Fibroblast of skin of right biceps (primary cell): ENCODE measurements around the gene UBE2QL1.
"Not testable (repeated sequence)": the region's sequence is repeated elsewhere in the genome, so short reads cannot be mapped to it uniquely, and the experiment has no call there.

Experiments used
- DNase-seq: peaks from one replicate; pipeline ENCODE4 v3.0.0-alpha.2; 2013

The UBE2QL1 gene

GRCh38 chr5:6501701-6502100 is 53.0 kb downstream of the UBE2QL1 start:
- DNase-seq: no peak

DNA sequence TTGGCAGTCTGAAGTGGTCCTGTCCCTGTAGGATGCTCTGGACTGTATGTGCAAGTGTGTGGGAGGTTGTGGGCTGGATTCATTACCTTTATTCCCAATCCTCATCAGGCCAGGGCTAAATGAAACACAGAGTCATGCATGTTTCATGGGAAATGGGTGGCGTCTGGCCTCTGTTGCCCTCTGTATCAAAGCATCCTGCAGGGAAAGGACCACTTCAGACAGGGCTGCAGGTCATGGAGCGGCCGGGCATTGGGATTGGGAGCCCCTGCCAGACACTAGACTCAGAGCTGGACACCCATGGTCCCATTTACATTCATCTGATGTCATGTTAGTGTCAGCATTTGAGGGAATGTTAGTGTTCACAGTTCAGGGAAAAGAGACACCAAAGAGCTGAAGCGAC is 53.8 kb downstream of the UBE2QL1 start:
- DNase-seq: no peak

GRCh38 chr5:6503342-6503741 is 54.7 kb downstream of the UBE2QL1 start:
- no peak for DNase-seq

DNA sequence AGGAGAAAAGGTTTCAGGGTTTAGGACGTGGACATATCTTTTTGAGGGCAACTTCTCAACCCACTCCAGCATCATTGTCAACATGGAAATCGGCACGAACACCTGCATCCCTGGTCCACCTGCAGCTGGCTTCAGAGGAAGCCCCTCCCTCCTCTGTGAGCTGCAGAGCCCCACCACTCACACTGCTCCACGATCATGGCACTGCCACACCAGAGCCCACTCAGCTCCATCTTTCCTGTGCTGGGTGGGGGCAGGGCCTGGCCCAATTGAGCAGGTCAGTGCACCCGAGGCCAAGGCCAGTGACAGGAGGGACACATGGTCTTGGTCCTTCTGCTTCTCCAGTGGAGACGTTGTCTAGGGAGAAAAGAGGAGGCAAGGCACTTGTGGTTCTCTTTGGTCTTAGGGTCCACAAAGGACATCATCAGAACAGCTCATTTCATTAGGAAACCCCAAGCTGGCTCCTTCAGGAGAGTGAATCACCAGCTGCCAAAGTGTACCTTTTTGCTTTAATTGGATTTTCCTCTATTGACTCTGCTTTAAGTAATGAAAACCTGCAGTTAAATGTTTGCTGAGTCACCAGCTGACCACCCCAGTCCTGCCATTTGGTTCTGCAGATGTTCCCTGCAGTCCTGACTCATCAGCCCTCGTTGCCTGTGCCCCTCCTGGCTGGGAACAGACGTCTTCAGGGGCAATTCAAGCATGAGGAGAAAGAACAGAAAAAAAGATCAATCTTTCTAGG is 56.2 kb downstream of the UBE2QL1 start:
- DNase-seq: peak; percentile 63

GRCh38 chr5:6505416-6505755 is 56.7 kb downstream of the UBE2QL1 start:
- no peak for DNase-seq

DNA sequence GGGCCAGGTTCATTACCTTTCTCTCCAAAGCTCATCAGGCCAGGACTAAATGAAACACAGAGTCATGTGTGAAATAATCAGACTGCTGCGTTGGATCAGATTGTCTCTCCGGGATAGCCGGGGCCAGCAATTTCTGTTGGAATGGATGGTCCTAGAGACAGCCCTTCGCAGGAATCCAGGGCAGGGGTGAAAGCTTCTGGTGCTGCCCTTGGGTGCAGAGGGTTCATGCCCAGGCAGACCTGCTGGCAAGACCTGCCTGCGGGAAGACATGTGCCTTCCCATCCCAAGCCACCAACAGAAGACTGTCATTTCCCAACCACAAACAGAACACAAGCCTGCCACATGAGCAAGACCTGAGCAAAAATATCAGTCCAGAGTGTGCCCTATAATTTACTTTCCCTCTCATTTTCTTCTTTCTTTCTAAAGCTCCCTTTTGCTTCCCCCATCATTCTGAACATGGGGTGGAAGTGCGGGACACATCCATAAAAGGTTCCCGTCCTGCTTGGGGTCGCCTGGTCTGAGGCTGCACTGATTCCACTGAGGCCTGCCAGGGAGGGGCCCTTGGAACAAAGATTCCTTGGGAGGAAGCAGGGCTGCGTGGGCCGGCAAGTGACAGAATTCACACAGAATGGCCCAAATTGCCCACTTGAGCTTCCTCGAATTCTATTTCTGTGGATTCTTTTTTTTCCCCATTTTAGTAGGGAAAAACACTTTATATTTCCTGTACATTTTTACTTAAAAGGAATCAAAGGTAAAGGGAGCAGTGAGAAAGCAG is 57.3 kb downstream of the UBE2QL1 start:
- DNase-seq: no peak

DNA sequence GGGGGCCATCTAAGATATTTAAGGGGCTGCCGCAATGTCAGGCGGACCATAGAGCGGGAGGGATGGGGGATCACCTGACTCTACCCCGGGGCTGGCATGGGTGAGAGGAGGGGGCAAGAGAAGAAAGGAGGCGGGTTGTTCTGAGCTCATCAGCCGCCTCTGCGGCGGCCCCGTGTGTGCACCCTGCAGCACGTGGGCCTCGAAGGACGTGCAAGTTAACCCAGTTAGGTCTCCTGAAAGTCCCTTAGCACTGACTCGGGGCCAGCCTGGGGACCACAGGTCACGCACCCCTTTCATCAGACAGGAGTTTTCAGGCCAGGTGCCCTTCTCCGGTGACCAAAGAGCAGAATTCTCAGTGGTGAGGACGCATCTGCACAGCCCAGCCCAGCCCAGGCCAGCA is 58.0 kb downstream of the UBE2QL1 start:
- DNase-seq: no peak

GRCh38 chr5:6508931-6509330 is 60.3 kb downstream of the UBE2QL1 start:
- no peak for DNase-seq

- DNase-seq: no peak
Observed at GRCh38 chr5:6510132-6510531, 61.5 kb downstream of the UBE2QL1 start.

GRCh38 chr5:6510973-6511372 is 62.3 kb downstream of the UBE2QL1 start:
- no peak for DNase-seq

DNA sequence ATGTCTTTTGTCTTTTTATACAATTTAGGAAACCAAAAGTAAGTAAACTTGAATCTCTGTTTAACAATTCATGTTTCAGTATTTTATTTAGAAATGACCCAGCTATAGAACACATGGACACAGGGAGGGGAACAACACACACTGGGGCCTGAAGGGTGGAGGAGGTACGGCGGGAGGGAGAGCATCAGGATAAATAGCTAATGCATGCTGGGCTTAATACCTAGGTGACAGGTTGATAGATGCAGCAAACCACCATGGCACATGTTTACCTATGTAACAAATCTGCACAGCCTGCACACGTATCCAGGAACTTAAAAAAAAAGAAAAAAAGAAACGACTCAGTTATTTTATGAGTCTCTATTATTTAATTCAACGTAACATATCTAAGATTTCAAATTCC is 67.2 kb downstream of the UBE2QL1 start:
- DNase-seq: not testable (repeated sequence)

GRCh38 chr5:6516823-6517222 is 68.2 kb downstream of the UBE2QL1 start:
- DNase-seq: no peak

GRCh38 chr5:6517510-6517909 is 68.9 kb downstream of the UBE2QL1 start:
- no peak for DNase-seq

DNA sequence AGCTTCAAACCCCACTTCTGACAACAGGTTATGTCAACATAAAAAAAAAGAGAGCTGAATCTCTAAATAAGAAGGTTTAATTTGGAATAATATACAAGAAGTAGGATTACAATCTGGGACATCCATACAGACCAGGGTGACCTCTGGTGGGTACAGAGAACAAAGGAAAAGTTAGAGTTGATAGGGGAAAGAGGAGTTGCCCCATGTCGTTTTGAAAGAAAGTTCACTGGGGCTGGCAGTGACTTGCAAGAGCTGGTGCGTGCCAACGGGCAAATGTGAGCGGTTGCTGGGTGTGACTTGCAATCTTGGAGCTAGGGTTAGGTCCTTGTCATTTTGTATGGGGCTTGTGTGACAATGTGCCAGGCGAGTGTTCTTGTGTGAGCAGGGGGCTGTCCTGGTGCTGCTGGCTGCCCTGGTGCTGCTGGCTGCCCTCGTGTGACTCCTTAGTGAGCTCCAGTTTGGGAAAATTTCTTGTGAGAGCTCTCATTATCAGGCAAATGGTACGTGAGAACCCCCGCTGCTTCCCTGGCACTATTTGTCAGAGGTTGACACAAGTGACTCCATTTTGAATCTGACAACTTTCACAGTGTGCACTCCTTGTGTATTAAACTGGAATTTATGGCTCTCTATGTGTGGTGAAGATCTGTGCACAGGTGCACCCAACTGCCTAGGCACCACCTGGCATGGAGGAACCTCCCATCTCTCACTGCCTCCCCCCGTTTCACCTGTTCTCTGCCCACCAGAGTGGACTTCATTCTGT is 69.8 kb downstream of the UBE2QL1 start:
- DNase-seq: no peak

- DNase-seq: no peak
Observed at GRCh38 chr5:6520201-6520600, 71.5 kb downstream of the UBE2QL1 start.

DNA sequence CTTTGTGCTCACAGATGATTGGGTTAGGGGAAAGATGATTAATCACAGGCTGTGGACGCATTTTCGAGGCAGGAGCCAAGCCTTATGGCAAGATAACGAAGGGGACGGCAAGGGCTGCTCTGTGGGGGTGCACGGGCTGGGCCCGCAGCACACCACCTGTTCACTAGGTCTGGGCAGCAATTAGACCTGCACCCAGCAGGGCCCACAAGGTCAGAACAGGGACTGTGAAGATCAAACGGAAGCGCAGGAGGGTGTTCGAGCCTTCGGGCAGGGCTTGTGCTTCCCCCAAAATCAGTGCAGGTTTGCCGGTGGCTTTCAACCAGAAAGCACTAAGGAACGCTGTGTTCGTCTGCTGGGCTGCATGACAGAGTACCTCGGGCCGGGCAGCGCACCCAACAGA is 73.7 kb downstream of the UBE2QL1 start:
- DNase-seq: no peak

DNA sequence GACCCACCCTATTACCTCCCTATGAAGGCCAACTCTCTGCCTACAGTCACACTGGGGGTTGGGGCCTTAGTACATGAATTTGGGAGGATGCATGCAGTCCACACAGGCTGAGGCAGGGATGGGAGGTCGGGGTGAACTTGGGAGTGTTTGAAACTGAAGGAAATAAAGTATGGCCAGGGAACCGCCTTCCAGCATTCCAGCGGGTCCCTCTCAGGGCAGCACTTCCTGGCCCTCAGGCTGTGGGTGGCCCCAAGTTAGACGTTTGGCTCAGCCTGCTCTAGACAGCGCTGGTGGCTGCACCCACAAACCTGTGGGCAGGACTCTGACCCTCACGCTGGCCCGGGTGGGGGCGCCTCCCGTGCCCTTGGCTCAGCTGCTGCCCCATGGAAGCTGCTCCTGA is 74.3 kb downstream of the UBE2QL1 start:
- DNase-seq: no peak

DNA sequence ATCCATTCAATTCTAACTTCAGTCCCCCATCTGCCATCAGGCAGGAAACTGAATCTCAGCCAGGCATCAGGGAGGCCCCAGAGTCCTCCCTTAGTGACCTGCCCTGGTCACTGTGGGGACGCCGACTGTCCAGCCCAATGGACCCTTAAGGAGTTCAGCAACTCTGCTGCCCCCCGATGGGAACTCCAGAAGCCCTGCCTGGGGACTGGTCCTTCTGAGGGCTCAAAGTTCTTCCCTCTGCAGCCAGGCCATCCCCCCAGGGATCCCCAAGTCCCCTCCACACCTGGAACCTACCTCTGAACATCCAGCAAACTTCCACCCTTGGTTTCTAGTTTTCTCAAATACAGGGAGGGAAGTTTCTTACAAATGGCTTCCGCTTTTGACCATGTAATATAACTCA is 76.8 kb downstream of the UBE2QL1 start:
- DNase-seq: no peak

- DNase-seq: peak; percentile 12
Observed at GRCh38 chr5:6525910-6526309, 77.3 kb downstream of the UBE2QL1 start.

GRCh38 chr5:6527749-6528455 is 79.2 kb downstream of the UBE2QL1 start:
- DNase-seq: no peak

- DNase-seq: no peak
Observed at GRCh38 chr5:6535594-6535993, 86.9 kb downstream of the UBE2QL1 start.

- no peak for DNase-seq
Observed at GRCh38 chr5:6539060-6539459, 90.4 kb downstream of the UBE2QL1 start.

GRCh38 chr5:6540111-6540827 is 91.6 kb downstream of the UBE2QL1 start:
- DNase-seq: peak; percentile 30
